Prostate gland (tissue), 2 donors: ENCODE results near the gene KYAT1. TPM values are rescaled to one million over a fixed set of nuclear protein-coding genes. Genes with fewer than 3 reads are reported as not detected.

Experiments
- DNase-seq: peaks from one replicate; pipeline ENCODE4 v3.0.0-alpha.2; 2019; ENCODE audit warnings: low spot score
- H3K27ac ChIP-seq, 2 donors: fragments of 200-600 bp; sonication (generic); 2 replicates each; pipeline ENCODE4 v1.5.1; 2017 to 2019
- H3K27me3 ChIP-seq: fragments of 200-600 bp; sonication (generic); replicated peaks from 2 replicates; pipeline ENCODE4 v1.5.1; 2019; ENCODE audit not compliant: insufficient read depth
- H3K36me3 ChIP-seq, 2 donors: fragments of 200-600 bp; sonication (generic); 1 replicate in 1 of 2; 2 replicates in 1 of 2; pipeline versions ENCODE4 v1.5.1 to v1.8.1; 2017 to 2019
- H3K4me1 ChIP-seq: fragments of 200-600 bp; sonication (generic); replicated peaks from 2 replicates; pipeline ENCODE4 v1.5.1; 2019
- H3K4me3 ChIP-seq, 2 donors: fragments of 200-600 bp; sonication (generic); 2 replicates each; pipeline ENCODE4 v1.5.1; 2017 to 2019
- H3K9me3 ChIP-seq: fragments of 200-600 bp; sonication (generic); 2 replicates; pipeline ENCODE4 v1.5.1; 2017
- POLR2A ChIP-seq: fragments of 450-650 bp; IDR thresholded peaks from one replicate; pipeline ENCODE4 v1.6.1; 2016; ENCODE audit warnings: antibody characterized with exemption, mild to moderate bottlenecking
- POLR2AphosphoS5 ChIP-seq: sonication (generic); formaldehyde crosslinking; IDR thresholded peaks from one replicate; pipeline ENCODE4 v1.6.1; 2017; ENCODE audit warnings: antibody characterized with exemption
- WGBS: methylation state at CpG from one replicate; pipeline ENCODE4 v1.1.5; 2018; 5-methylcytosine and 5-hydroxymethylcytosine counted together
- intact Hi-C: fragments of 100-400 bp; cut with DNase I; formaldehyde crosslinking; loops from one replicate; pipeline ENCODE4 v1.14.2; 2022
- total RNA-seq, 2 donors: library from RNA; depleted of rRNA; stranded (reverse); fragments of >200 nt; gene quantifications; one replicate each; pipeline ENCODE4 v1.1.0, GENCODE V29; 2016
- TF ChIP-seq, protein P1 (sequence below), 4 experiments: fragments of 200-600 bp in 2 of 4; fragments of 450-650 bp in 2 of 4; sonication (generic) in 2 of 4; IDR thresholded peaks; 1 replicate in 3 of 4; 2 replicates in 1 of 4; pipeline ENCODE4 v1.5.1; 2016 to 2019; ENCODE audit warnings: antibody characterized with exemption in 4 of 4, mild to moderate bottlenecking in 2 of 4, moderate library complexity in 2 of 4

KYAT1 gene
- total RNA-seq, 2 donors from 2014 or later: 13.1 to 24.1 TPM

DNA sequence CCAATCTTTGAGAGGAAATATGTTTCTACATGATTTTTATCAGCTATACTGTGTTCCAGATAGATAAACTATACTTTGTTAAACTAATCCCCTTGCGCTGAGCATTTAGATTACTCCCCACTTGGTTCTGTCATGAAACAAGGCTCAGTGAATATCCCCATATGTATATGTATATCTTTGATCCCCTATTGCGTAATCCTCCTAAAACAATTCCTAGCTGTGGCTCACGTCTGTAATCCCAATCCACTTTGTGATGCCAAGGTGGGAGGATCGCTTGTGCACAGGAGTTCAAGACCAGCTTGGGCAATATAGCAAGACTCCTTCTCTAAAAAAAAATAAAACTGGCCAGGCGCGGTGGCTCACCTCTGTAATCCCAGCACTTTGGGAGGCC, 41.7 kb upstream of the KYAT1 start:
- Histone ChIP-seq H3K4me3 (no peak overlapping the region), H3K27me3 (no peaks in the 10 kb centered on the region), H3K27ac (peak overlapping the region in 1 of 2 donors; percentile 97), H3K9me3 (no peaks in the 10 kb centered on the region), H3K4me1 (peaks cover 22% of the 10 kb centered on the region), H3K36me3 (no peaks in the 10 kb centered on the region)
- DNase-seq: no peak
- intact Hi-C loops: loop anchor here (5.0 to 10.0 kb wide), 2 partner anchors 41 to 1409 kb away; partner anchors contain the start of genes KYAT1 and LRRC8A
- TF ChIP-seq, protein P1, sequence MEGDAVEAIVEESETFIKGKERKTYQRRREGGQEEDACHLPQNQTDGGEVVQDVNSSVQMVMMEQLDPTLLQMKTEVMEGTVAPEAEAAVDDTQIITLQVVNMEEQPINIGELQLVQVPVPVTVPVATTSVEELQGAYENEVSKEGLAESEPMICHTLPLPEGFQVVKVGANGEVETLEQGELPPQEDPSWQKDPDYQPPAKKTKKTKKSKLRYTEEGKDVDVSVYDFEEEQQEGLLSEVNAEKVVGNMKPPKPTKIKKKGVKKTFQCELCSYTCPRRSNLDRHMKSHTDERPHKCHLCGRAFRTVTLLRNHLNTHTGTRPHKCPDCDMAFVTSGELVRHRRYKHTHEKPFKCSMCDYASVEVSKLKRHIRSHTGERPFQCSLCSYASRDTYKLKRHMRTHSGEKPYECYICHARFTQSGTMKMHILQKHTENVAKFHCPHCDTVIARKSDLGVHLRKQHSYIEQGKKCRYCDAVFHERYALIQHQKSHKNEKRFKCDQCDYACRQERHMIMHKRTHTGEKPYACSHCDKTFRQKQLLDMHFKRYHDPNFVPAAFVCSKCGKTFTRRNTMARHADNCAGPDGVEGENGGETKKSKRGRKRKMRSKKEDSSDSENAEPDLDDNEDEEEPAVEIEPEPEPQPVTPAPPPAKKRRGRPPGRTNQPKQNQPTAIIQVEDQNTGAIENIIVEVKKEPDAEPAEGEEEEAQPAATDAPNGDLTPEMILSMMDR (IDR thresholded peaks at IDR 0.05): no peak
- TF ChIP-seq POLR2A: no peak
- no peak for TF ChIP-seq POLR2AphosphoS5
- WGBS: 86% methylated on average over 6 of the region's 6 CpGs

DNA sequence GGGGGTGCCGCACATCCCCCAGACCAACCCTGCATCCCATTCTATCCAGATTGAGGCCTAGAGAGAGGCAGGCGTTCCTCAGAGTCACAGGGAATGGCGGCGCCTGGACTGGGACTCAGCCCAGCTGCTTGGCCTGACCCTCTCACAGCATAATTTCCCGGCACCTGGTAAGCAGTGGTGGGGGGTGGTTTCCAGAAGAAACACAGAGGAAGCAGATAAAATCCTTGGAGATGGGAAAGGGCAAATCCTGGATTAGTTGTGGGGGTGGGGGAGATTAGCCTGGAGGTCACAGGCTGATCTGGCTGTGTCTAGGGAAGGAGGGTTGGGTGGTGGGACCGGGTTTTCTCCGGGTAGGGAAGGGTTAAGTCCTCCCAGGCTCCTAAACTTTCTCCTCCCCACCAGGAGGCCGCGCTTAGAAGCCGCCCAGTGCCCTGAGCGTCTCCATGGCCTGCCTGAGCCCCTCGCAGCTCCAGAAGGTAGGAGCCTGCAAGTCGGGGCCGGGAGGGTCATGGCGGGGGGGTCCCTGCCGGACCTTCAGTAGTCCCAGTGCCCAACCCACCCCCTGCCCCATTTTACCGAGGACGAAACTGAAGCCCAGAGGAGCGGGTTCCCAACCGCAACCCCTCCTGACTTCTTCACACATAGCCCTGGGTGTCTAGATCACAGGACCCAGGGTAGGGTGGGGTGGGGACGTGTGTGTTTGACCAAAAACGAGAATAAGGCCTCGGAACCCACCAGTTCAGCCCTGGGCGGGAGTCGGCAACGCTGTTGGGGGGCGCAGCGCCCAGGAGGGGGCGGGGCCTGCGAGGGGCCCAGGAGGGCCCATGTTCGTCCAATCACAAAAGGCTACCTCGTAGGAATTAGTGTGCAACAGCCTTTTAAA, 40.4 kb upstream of the KYAT1 start:
- TF ChIP-seq, protein P1 (IDR thresholded peaks at IDR 0.05): peak in 2 of 4 experiments; percentile 8 to 38
- TF ChIP-seq POLR2A (peak; percentile 55), POLR2AphosphoS5 (peak; percentile 24)
- Histone ChIP-seq H3K9me3 (no peaks in the 10 kb centered on the region), H3K27me3 (no peaks in the 10 kb centered on the region), H3K27ac (peak overlapping the region; percentile 87 to 97), H3K4me1 (peaks cover 18% of the 10 kb centered on the region), H3K36me3 (no peaks in the 10 kb centered on the region), H3K4me3 (peak overlapping the region; percentile 41 to 53)
- 9% methylated on average over 32 of the region's 32 CpGs for WGBS
- DNase-seq: peak; percentile 42
- intact Hi-C loops: loop anchor here (5.0 to 10.0 kb wide), 2 partner anchors 40 to 1407 kb away; partner anchors contain the start of genes KYAT1 and LRRC8A

DNA sequence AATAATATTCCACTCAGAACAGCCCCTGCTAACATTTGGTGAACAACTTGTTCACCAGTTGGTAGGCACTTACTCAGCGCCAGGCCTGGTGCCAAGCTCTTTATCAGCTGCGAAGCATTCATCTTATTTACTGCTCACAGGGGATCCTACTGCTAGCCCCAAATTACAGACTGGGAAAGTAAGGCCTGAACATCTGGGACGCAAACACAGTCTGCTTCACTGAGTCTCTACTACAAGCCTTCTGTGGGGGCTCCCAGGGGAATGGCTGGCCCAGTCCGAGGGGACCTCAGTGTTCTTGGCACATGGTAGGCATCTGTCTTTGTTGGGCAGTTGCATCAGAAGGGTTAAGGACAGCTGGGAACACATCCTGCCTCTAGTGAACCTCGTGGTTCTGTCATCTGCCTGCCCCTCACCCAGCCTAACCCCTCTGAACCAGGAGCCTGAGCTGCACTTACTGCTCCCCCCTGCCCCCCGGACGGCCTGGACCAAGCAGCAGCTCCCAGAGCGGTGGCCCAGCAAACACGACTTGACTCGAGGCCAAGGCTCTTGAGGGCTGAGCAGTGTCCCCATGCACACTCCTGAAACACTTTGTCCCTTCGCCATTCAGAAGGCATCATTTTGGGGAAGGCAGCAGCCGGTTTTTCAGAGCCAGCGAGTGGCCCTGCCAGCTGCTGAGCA, 38.8 kb upstream of the KYAT1 start, which contains the start of gene PHYHD1:
Gene PHYHD1 (plus strand): TSS at position 602 of the 678 bp plus-strand sequence. CDS start 1,342 bp downstream, outside the sequence.
- Histone ChIP-seq H3K36me3 (no peaks in the 10 kb centered on the region), H3K27me3 (no peaks in the 10 kb centered on the region), H3K4me3 (peak within 1 kb of the TSS; percentile 41 to 53), H3K27ac (peak within 1 kb of the TSS; percentile 87 to 97), H3K9me3 (no peaks in the 10 kb centered on the region), H3K4me1 (peaks cover 32% of the 10 kb centered on the region)
- WGBS: 27% methylated on average over 13 of the region's 13 CpGs
- DNase-seq: peak; percentile 56
- TF ChIP-seq, protein P1 (IDR thresholded peaks at IDR 0.05): no peak
- TF ChIP-seq POLR2AphosphoS5: no peak
- no peak for TF ChIP-seq POLR2A
- intact Hi-C loops: loop anchor here (5.0 to 10.0 kb wide), 2 partner anchors 38 to 1406 kb away; partner anchors contain the start of genes KYAT1 and LRRC8A

DNA sequence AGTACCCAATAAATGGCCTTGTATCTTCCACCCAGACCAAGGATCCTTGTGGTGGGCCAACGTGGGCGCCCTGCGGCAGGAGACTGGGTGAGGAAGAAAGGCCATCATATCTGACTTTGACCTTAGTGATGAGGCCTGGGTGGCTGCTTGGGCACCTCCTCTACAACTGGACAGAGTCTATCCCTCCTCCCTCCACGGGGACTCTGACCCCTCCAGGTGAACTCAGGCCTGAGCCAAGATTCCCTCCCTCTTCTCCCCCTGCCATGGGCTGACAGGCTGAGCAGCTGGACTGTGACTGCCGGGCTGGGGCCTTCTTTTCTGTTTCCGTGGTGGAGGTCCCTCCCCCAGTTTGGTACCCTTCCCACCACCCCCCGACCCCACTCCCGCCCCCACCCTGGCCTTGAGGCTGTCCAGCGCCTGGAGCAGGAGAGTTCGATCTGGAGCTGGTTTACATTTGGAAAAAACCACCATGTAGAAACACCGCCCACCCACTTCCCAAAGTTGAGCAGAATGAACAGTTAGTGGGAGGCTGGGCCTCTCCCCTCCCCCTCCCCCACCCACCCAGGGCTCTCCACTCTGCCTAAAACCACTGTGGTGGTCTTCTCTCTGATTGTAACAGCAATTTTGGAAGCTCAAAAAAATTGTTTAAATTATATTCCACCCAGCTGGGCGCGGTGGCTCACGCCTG, 37.8 kb upstream of the KYAT1 start:
- intact Hi-C loops: loop anchor here (5.0 to 10.0 kb wide), 2 partner anchors 37 to 1405 kb away; partner anchors contain the start of genes KYAT1 and LRRC8A
- H3K27me3 ChIP-seq: no peaks in the 10 kb centered on the region
- no peaks in the 10 kb centered on the region for H3K36me3 ChIP-seq
- no peak for DNase-seq
- TF ChIP-seq POLR2A (no peak), POLR2AphosphoS5 (no peak)
- TF ChIP-seq, protein P1 (IDR thresholded peaks at IDR 0.05): no peak
- H3K4me1 ChIP-seq: peaks cover 32% of the 10 kb centered on the region
- peak overlapping the region; percentile 87 to 97 for H3K27ac ChIP-seq
- 83% methylated on average over 14 of the region's 14 CpGs for WGBS
- H3K4me3 ChIP-seq: no peak overlapping the region
- no peaks in the 10 kb centered on the region for H3K9me3 ChIP-seq
